HT-29 (cell line): Measurements from ENCODE around the gene HRH1. TPM values are rescaled to one million over a fixed set of nuclear protein-coding genes. Genes with fewer than 3 reads are reported as not detected.
A peak's percentile ranks its signal among the peaks of the same experiment; 100 is the strongest.
"Not testable (repeated sequence)": the region's sequence is repeated elsewhere in the genome, so short reads cannot be mapped to it uniquely, and the experiment has no call there.

Experiments used
- DNase-seq: peaks from one replicate; pipeline ENCODE4 v3.0.0-alpha.2; 2015; ENCODE audit warnings: low spot score
- total RNA-seq: library from RNA; depleted of rRNA; stranded (reverse); fragments of >200 nt; shearing (Covaris generic); gene quantifications from 2 replicates; pipeline ENCODE4 v1.2.3, GENCODE V29; 2014; rRNA removed

The HRH1 gene
- 1.9 and 3.3 TPM in 2 replicates for total RNA-seq

- no peak for DNase-seq
Observed at GRCh38 chr3:11154036-11154952, at the start of gene HRH1. HRH1 (plus strand) TSS chr3:11154493; CDS start chr3:11259038, 104,545 bp downstream.

- DNase-seq, result not testable (repeated sequence)
Observed at GRCh38 chr3:11113316-11113715, 41.0 kb upstream of the HRH1 start.

- DNase-seq, result no peak
Observed at GRCh38 chr3:11115548-11115947, 38.7 kb upstream of the HRH1 start.

- no peak for DNase-seq
Observed at GRCh38 chr3:11116336-11117059, 37.8 kb upstream of the HRH1 start.

DNA sequence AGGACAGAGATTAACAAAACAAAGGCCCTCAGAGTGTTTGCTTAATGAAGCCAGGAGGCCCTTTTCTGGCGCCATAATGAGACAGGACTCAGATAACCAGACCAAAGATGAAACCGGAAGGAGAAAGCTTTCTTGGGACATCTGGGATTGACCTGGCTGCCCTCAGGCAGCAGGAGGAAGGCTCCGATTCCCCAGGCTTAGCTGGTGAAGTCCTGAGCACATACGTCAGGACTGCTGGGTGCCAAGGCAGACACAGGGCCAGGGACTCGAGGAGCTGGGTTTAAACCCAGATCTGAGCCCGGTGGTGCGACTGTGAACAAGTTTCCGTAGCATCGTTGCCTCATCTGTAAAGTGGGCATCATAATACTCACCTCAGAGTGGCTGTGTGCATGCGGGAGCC, 36.7 kb upstream of the HRH1 start:
- no peak for DNase-seq

DNA sequence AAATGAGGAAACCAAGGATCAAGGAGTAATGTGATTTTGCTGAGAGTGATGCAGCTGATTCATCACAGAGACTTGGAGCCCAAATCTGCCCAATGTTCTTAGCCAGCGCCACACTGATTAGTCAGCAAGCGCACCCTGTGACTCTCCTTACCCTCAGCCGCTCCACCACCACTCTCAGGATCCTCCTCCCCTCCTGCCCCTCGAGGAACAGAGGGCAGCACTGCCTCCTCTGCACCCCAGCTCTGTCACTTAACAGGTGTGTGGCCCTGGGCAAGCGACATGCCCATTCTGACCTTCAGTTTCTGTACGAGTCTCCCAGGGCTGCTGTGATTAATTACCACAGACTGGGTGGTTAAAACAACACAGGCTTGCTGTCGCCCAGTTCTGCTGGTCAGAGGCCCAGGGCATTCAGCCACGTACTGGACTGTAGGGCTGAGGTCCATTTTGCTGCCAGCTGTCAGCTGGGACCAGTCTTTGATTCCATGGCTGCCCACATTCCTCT, 36.1 kb upstream of the HRH1 start:
- no peak for DNase-seq

DNA sequence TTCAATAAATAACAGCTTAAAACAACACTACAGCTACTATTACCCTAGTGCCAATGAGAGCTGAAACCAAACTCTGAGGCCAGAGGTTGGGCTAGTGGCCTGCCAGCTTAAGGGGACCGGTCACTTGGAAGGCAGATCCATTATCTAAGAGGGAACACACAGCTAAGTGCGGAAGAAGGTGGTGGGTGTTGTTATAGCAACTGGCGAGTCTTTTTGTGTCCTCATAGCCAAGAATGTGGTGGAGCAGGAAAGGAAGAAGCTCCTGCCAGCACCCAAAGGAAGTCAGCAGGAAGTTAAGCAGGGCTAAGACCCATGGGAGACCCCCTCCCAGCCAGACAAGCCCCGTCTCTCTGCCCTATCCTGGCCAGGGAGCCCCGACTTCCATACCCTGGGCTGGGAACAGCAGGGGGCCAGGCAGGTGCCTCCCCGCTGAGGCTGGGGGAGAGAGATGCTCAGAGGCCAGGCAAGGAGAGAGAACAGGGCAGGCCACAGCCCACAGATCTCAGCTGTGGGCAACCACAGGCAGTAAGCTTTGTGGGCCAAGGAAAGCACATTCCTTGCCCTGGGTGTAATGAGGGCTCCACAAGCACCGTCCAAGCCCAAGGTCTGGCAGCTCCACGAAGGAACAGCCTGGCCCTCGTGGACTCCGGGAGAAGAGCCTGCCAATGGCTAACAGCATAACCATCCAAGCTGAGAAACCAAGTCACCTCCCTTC, 34.0 kb upstream of the HRH1 start:
- DNase-seq, result no peak

DNA sequence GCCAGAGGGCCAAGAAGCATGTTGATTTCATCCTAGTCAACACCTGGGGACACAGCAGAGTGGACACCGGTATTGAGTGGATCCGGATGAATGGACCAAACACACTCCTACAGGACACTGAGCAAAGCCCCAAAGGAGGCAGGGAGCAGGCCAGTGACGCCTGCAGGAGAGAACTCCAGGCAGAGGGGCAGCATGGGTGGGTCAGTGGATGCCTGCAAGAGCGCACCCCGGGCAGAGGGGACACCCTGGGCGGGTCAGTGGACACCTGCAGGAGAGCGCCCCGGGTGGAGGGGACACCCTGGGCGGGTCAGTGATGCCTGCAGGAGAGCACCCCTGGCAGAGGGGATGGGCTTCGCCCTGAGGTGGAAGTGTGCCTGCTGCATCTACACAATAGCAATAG, 27.6 kb upstream of the HRH1 start:
- no peak for DNase-seq

DNA sequence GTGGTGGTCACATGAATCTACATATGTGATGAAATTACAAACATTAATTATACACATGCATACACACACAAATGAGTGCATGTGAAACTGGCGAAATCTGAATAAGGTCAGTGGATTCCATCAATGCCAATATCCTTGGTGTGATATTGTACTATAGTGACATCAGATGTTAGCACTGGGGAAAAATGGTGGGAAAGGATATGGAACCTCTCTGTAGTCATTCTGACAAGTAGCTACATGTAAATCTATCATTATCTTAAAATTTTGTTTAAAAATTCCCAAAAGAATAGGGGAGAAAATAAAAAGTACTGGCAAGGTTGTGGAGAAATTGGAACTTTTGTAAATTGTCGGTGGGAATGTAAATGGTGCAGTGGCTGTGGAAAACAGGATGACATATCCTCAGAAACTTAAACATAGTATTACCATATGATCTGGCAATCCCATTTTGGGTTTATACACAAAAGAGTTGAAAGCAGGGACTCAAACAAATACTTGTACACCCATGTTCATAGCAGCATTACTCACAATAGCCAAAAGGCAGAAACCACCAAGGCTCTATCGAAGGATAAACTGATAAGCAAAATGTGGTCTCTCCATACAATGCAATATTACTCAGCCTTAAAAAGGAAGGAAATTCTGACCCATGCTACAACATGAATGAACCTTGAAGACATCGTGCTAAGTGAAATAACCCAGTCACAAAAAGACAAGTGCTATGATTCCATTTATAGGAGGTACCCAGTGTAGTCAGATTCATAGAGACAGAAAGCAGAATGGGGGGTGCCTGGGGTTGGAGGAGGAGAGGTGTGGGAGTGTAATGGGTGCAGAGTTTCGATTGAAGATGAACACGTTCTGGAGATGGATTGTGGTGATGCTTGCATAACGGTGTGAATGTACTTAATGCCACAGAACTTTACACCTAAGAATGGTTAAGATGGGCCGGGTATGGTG, 25.3 kb upstream of the HRH1 start:
- DNase-seq, result no peak

- DNase-seq, result no peak
Observed at GRCh38 chr3:11130385-11130784, 23.9 kb upstream of the HRH1 start.

GRCh38 chr3:11131371-11131770, 22.9 kb upstream of the HRH1 start:
- DNase-seq, result no peak

GRCh38 chr3:11131886-11132285, 22.4 kb upstream of the HRH1 start:
- DNase-seq, result not testable (repeated sequence)

DNA sequence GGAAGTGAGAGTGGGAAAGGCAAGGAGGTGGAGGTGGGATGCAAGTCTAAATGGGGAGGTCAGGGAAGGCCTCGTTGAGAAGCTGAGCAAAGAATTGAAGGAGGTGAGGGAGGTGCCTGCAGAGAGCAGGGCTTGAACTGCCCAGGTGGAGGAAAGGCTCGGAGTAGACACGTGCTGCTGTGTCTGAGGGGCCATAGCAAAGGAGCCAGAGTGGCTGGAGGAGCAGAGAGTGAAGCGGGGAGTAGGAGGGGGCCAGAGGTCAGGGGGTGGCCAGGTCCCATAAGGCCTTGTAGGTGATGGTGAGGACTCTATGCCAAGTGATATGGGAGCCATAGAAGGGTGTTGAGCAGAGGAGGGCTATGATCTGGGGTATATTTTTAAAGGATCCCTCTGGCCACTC, 21.4 kb upstream of the HRH1 start:
- DNase-seq, result no peak

DNA sequence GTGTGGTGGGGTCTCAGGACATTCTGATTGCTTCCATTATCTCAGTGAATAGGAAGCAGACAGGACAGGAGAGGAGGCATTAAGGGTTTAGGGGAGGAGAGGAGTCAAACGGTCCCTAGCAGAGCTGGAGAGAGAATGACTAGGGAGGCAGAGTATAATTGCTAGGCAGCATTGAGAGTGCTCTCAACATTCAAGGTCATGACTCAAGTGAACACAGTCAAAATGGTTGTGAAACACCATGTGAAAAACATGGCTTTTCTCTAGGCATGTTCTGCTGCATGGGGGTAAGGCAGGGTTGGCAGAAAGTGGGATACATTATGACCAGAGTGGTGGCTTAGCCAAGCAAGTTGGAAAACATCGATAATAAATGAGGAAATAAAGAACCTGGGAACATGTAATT, 19.5 kb upstream of the HRH1 start:
- DNase-seq, result no peak

DNA sequence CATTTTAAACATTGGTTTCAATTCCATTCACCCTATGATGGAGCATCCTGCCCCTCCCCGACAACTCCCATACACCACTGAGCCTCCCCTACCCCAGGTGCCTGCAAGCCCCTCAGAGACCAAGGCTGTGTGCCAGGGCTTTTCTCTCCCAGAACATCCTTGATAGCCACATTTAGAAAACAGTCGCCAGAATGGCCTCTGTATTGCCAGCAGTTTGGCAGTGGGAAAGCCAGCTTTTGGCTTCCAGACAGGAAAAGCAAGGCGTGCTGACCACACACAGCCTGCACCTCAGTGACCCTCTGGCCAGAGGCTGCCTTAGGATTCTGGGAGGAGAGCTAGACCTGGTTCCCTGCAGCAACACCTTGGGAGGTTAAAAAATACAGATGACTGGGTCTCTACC, 18.2 kb upstream of the HRH1 start:
- DNase-seq, result no peak

DNA sequence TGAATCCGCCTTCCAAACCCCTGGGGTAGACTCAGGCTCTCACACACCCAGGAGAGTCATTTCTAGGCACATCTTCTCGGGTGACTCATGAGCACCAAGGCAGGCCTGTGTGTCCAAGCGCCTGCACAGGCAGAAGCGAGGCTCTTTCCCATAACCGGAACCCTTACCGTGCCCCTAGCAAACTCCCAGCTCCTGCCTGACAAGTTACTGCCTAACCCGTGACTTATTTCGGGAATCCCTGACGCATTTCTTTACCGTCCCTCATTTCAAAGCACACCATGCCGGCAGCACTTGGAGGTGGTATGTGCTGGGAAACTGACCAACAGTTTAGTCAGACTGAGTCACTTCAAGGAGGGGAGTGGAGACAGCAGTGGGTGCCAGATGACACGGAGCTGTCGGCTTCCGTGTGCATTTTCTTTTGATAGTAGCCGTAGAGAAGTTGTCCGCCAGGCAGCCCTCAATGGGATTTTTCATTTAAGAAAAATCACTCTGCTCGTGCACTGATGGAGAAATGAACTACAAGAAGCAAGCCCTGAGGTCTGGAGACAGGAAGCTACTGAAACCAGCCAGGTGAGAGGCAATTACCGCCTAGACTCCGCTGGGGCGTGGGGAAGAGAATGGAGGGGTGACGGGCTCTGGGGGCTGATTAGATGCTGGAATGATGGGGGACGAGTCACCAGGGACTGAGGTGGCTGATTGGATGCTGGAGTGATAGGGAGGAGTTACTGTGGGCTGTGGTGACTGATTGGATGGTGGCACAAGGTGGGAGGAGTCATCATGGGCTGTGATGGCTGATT, 17.3 kb upstream of the HRH1 start:
- DNase-seq, result peak; percentile 46

- DNase-seq, result no peak
Observed at GRCh38 chr3:11137627-11137959, 16.7 kb upstream of the HRH1 start.

GRCh38 chr3:11138371-11138770, 15.9 kb upstream of the HRH1 start:
- DNase-seq, result no peak

DNA sequence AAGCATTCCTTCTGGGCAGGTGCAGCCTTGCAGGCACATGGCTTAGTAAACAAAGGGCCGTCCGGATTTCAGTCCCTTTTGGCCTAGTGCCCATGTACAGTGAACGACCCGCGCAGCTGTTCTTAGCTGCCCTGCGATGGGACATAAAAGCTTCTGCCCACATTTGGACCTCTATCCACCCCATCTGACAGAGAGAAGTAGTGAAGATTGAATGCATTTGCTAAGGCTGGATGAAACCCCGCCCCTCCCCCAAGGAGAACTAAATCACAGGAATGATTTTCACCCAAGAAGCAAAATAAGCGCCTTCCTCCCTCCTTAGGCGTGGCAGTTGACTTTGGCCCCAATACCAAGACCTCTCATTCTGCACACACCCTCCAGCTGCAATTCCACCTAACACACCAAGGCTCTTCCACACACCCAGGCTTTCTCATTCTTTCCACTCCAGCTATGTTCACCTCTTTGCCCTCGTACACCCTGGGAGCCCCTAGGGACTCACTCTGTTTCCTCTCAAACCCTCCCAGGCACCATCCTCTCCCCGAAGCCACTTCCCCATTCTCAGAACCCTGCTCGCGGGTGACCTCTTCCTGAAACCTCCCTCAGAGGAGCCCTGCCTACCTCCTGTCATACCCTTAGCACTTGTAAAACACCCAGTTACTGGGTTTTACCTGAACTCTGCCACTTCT, 14.1 kb upstream of the HRH1 start:
- no peak for DNase-seq

DNA sequence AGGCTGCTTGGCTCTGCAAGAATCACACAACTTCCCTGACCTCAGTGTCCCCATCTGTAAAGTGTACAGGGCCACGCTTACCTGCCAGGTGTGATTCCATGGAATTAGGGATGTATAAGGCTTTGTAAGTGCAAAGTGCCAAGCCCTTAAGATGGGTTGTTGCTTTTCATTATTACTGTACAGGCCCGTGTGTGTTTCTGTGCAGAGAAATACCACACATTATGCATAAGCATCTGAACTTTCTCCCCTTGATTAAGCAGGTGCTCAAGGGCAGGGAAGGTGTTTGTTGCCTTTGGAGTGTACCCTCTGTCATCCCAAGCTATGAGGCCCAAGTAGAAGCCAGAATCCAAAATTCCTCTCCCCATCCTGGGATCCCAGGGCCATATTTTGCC, 13.6 kb upstream of the HRH1 start:
- DNase-seq, result no peak
